Measurements from ENCODE around the gene ATF7IP2. TPM values are rescaled to one million over a fixed set of nuclear protein-coding genes. Genes with fewer than 3 reads are reported as not detected.

Gene ATF7IP2
- total and polyA plus RNA-seq, 4 donors = 14.3 to 60.4 (median 30.1) TPM

DNA sequence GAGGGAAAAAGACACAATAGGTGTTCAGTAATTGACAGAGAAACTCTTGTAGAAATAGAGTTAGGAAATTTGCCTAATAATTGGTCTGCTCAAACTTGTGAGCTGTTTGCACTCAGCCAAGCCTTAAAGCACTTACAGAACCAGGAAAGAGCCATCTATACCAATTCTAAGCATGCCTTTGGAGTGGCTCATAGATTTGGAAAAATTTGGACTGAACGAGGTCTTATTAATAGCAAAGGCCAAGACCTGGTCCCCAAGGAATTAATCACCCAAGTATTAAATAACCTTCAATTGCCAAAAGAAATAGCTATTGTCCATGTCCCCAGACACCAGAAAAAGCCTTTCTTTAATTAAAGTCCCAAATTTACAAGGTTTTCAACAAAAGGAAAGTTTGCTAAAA, 104.3 kb downstream of the ATF7IP2 start (continued):
- TF ChIP-seq, protein P1, sequence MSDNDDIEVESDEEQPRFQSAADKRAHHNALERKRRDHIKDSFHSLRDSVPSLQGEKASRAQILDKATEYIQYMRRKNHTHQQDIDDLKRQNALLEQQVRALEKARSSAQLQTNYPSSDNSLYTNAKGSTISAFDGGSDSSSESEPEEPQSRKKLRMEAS (IDR thresholded peaks at IDR 0.05) = no peak
- TF ChIP-seq, protein P2, sequence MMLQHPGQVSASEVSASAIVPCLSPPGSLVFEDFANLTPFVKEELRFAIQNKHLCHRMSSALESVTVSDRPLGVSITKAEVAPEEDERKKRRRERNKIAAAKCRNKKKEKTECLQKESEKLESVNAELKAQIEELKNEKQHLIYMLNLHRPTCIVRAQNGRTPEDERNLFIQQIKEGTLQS (IDR thresholded peaks at IDR 0.05) = no peak
- TF ChIP-seq HNF4A (conservative IDR thresholded peaks at IDR 0.05) (no peak), SP1 (IDR thresholded peaks at IDR 0.05) (no peak), FOXA2 (IDR thresholded peaks at IDR 0.05) (no peak), RXRA (IDR thresholded peaks at IDR 0.05) (no peak)

DNA sequence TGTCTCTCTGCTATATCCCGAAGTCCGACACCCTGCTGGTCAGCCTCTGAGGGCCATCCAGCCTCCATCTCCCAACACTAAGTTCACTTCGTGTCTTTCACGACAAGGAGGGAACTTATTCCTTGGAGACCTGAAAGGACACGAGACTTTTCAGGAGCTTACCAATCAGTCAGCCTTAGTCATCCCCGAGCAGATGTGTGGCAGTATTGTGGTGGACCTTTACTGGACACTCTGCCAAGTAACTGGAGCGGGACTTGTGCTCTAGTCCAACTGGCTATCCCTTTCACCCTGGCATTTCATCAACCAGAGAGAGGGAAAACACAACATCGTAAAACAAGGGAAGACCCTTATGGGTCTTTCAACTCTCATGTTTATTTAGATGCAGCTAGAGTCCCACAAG, 107.4 kb downstream of the ATF7IP2 start:
- Histone ChIP-seq H3K36me3 (ENCODE audit: control insufficient read depth in 4 of 4, insufficient read depth in 3 of 4, low read depth in 1 of 4, low read length in 3 of 4) (no peaks in the 10 kb centered on the region), H3K27ac (ENCODE audit: low read depth in 1 of 2, low read length in 2 of 2) (no peak overlapping the region), H3K9me3 (ENCODE audit: control insufficient read depth in 4 of 4, low read length in 3 of 4) (peaks cover 0 to 3% (median 1%) of the 10 kb centered on the region in 4 donors), H3K27me3 (ENCODE audit: control insufficient read depth in 4 of 4, insufficient read depth in 4 of 4, low read length in 3 of 4) (no peaks in the 10 kb centered on the region), H3K4me1 (ENCODE audit: control insufficient read depth in 4 of 4, insufficient read depth in 4 of 4, low read length in 3 of 4) (no peaks in the 10 kb centered on the region), H3K4me3 (ENCODE audit: low read depth in 1 of 3, low read length in 3 of 3) (no peak overlapping the region), H3K9ac (ENCODE audit: low read depth in 1 of 2, low read length in 2 of 2) (no peak overlapping the region)
- DNase-seq (ENCODE audit: low spot score) = no peak
- 97% methylated on average over 8 of the region's 8 CpGs for WGBS
- TF ChIP-seq SP1 (IDR thresholded peaks at IDR 0.05) (no peak), FOXA1 (IDR thresholded peaks at IDR 0.05) (no peak), GABPA (IDR thresholded peaks at IDR 0.05 in 1 of 2, conservative IDR thresholded peaks at IDR 0.05 in 1 of 2) (no peak), HNF4A (conservative IDR thresholded peaks at IDR 0.05) (no peak), HNF4G (IDR thresholded peaks at IDR 0.05) (no peak), TAF1 (conservative IDR thresholded peaks at IDR 0.05) (no peak)
- TF ChIP-seq, protein P3, sequence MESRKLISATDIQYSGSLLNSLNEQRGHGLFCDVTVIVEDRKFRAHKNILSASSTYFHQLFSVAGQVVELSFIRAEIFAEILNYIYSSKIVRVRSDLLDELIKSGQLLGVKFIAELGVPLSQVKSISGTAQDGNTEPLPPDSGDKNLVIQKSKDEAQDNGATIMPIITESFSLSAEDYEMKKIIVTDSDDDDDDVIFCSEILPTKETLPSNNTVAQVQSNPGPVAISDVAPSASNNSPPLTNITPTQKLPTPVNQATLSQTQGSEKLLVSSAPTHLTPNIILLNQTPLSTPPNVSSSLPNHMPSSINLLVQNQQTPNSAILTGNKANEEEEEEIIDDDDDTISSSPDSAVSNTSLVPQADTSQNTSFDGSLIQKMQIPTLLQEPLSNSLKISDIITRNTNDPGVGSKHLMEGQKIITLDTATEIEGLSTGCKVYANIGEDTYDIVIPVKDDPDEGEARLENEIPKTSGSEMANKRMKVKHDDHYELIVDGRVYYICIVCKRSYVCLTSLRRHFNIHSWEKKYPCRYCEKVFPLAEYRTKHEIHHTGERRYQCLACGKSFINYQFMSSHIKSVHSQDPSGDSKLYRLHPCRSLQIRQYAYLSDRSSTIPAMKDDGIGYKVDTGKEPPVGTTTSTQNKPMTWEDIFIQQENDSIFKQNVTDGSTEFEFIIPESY (IDR thresholded peaks at IDR 0.05) = no peak

DNA sequence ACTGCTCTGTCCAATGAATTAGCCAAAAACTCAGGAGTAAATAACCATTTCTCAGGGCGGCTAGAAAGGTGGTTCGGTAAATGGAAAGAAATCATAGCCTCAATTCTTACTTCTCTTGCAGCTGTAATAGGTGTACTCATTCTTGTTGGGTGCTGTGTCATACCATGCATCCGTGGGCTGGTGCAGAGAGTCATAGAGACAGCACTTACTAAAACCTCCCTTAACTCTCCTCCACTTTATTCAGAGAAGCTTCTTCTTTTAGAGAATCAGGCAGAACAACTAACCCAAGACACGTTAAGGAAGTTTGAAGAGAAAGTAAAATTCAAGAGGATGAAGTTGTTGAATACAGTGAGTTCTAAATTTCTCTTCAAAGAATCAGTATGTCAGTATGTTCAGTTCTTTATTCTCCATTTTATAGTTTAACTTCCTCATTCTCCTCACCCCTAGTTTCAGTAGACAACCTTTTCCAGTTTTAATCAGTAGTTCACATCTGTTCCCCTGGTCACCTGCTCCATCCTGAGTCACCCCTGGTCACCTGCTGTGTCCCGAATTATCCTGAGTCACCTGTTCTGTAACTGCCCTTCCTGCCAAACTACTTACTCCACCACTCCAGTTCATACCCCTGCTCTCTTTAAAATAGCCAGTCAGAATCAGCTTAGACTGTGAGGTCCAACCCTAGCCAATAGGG, 108.6 kb downstream of the ATF7IP2 start:
- Histone ChIP-seq H3K9ac (ENCODE audit: low read depth in 1 of 2, low read length in 2 of 2) (no peak overlapping the region), H3K9me3 (ENCODE audit: control insufficient read depth in 4 of 4, low read length in 3 of 4) (peaks cover 0 to 3% (median 1%) of the 10 kb centered on the region in 4 donors), H3K36me3 (ENCODE audit: control insufficient read depth in 4 of 4, insufficient read depth in 3 of 4, low read depth in 1 of 4, low read length in 3 of 4) (no peaks in the 10 kb centered on the region), H3K27me3 (ENCODE audit: control insufficient read depth in 4 of 4, insufficient read depth in 4 of 4, low read length in 3 of 4) (no peaks in the 10 kb centered on the region), H3K4me1 (ENCODE audit: control insufficient read depth in 4 of 4, insufficient read depth in 4 of 4, low read length in 3 of 4) (no peaks in the 10 kb centered on the region), H3K27ac (ENCODE audit: low read depth in 1 of 2, low read length in 2 of 2) (no peak overlapping the region), H3K4me3 (ENCODE audit: low read depth in 1 of 3, low read length in 3 of 3) (no peak overlapping the region)
- TF ChIP-seq RAD21 (IDR thresholded peaks at IDR 0.05) (no peak), SP1 (IDR thresholded peaks at IDR 0.05) (no peak), HNF4G (IDR thresholded peaks at IDR 0.05) (no peak), NR2F2 (IDR thresholded peaks at IDR 0.05) (no peak), HNF4A (conservative IDR thresholded peaks at IDR 0.05) (no peak), EGR1 (IDR thresholded peaks at IDR 0.05; ENCODE audit: low read depth in 2 of 2) (no peak), FOXA1 (IDR thresholded peaks at IDR 0.05) (no peak), FOXA2 (IDR thresholded peaks at IDR 0.05) (no peak), YY1 (IDR thresholded peaks at IDR 0.05) (no peak), TAF1 (conservative IDR thresholded peaks at IDR 0.05) (no peak), GABPA (IDR thresholded peaks at IDR 0.05 in 1 of 2, conservative IDR thresholded peaks at IDR 0.05 in 1 of 2) (no peak), RXRA (IDR thresholded peaks at IDR 0.05) (no peak)
- TF ChIP-seq, protein P4, sequence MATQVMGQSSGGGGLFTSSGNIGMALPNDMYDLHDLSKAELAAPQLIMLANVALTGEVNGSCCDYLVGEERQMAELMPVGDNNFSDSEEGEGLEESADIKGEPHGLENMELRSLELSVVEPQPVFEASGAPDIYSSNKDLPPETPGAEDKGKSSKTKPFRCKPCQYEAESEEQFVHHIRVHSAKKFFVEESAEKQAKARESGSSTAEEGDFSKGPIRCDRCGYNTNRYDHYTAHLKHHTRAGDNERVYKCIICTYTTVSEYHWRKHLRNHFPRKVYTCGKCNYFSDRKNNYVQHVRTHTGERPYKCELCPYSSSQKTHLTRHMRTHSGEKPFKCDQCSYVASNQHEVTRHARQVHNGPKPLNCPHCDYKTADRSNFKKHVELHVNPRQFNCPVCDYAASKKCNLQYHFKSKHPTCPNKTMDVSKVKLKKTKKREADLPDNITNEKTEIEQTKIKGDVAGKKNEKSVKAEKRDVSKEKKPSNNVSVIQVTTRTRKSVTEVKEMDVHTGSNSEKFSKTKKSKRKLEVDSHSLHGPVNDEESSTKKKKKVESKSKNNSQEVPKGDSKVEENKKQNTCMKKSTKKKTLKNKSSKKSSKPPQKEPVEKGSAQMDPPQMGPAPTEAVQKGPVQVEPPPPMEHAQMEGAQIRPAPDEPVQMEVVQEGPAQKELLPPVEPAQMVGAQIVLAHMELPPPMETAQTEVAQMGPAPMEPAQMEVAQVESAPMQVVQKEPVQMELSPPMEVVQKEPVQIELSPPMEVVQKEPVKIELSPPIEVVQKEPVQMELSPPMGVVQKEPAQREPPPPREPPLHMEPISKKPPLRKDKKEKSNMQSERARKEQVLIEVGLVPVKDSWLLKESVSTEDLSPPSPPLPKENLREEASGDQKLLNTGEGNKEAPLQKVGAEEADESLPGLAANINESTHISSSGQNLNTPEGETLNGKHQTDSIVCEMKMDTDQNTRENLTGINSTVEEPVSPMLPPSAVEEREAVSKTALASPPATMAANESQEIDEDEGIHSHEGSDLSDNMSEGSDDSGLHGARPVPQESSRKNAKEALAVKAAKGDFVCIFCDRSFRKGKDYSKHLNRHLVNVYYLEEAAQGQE (IDR thresholded peaks at IDR 0.05) = no peak
- TF ChIP-seq, protein P2 (IDR thresholded peaks at IDR 0.05) = no peak
- TF ChIP-seq, protein P5, sequence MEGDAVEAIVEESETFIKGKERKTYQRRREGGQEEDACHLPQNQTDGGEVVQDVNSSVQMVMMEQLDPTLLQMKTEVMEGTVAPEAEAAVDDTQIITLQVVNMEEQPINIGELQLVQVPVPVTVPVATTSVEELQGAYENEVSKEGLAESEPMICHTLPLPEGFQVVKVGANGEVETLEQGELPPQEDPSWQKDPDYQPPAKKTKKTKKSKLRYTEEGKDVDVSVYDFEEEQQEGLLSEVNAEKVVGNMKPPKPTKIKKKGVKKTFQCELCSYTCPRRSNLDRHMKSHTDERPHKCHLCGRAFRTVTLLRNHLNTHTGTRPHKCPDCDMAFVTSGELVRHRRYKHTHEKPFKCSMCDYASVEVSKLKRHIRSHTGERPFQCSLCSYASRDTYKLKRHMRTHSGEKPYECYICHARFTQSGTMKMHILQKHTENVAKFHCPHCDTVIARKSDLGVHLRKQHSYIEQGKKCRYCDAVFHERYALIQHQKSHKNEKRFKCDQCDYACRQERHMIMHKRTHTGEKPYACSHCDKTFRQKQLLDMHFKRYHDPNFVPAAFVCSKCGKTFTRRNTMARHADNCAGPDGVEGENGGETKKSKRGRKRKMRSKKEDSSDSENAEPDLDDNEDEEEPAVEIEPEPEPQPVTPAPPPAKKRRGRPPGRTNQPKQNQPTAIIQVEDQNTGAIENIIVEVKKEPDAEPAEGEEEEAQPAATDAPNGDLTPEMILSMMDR (IDR thresholded peaks at IDR 0.05; ENCODE audit: low read depth, low read length, missing input control) = no peak
- TF ChIP-seq, protein P3 (IDR thresholded peaks at IDR 0.05) = no peak
- TF ChIP-seq, protein P1 (IDR thresholded peaks at IDR 0.05) = no peak
- 83% methylated on average over 5 of the region's 5 CpGs for WGBS
- DNase-seq (ENCODE audit: low spot score) = no peak
